ENCODE results near the gene INHBC.

DNA sequence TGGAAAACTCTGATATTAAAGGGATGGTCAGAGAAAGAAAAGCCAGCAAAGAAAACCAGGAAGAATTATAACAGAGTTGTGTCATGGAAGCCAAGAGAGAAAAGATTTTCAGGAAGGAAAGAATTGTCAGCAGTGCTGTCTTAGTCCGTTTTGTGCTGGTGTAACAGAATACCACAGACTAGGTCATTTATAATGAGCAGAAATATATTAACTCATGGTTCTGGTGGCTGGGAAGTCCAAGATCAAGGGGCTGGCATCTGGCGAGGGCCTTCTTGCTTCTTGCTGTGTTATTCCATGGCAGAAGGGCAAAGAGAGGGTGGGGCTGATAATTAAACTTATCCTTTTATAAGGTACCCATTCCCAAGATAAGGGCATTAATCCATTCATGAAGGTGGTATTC lies 14.1 kb downstream of the INHBC start:
- TF ChIP-seq, protein P1, sequence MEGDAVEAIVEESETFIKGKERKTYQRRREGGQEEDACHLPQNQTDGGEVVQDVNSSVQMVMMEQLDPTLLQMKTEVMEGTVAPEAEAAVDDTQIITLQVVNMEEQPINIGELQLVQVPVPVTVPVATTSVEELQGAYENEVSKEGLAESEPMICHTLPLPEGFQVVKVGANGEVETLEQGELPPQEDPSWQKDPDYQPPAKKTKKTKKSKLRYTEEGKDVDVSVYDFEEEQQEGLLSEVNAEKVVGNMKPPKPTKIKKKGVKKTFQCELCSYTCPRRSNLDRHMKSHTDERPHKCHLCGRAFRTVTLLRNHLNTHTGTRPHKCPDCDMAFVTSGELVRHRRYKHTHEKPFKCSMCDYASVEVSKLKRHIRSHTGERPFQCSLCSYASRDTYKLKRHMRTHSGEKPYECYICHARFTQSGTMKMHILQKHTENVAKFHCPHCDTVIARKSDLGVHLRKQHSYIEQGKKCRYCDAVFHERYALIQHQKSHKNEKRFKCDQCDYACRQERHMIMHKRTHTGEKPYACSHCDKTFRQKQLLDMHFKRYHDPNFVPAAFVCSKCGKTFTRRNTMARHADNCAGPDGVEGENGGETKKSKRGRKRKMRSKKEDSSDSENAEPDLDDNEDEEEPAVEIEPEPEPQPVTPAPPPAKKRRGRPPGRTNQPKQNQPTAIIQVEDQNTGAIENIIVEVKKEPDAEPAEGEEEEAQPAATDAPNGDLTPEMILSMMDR (IDR thresholded peaks at IDR 0.05), result no peak
- no peak for TF ChIP-seq EZH2 (IDR thresholded peaks at IDR 0.05; ENCODE audit: borderline replicate concordance, insufficient read depth, low read depth, low read length, poor library complexity, severe bottlenecking)

Data from B cell (primary cell).